ENCODE data around the gene ZBTB7C.

GRCh38 chr18:48326901-48327675 is 82.1 kb downstream of the ZBTB7C start:
- TF ChIP-seq CTCF (IDR thresholded peaks at IDR 0.05) (no peak), POLR2A (IDR thresholded peaks at IDR 0.05) (no peak)

Measured in body of pancreas (tissue), 4 donors.